DMS153 treated with DMSO at 0.1 percent for 48 hours (cell line): Measurements from ENCODE around the gene FAM229A.

Experiments used
- DNase-seq: peaks from one replicate; lab custom pipeline; 2025; ENCODE audit not compliant: unreplicated experiment; lab: John Stamatoyannopoulos, UW

Gene FAM229A

DNA sequence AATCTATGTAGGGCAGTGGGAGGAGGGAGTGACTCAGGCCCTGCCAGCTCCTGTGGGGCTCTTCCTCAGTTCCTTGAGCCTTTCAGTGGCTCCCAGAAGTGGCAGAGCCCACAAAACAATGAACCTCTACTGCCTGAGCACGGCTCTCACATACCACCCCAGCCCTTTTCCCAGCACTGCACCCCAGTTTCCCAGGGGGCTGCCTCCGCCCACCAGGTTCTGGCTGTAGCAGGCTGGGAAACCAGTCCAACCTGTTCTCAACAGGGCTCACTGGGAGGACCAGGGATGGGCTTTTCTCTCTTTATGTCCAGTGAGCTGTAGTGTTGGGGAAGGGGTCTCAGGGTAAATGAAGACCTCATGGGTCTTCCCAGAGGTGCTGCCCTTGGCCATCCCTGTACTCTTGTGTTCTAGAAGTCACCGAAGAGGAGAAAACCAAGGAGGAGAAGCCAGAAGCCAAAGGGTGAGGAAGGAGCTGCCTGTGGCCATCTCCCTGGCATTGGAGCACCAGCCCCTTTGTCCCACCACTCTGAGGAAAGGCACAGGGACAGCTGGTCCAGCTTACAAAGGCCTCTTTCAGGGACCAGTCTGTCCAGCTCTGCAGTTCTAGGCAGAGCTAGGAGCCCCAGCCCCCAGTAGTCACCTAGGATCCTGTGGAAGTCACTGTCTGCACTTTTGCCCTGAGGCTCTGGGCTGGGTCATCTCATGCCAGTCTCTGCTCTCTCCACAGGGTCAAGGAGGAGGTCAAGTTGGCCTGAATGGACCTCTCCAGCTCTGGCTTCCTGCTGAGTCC, 29.8 kb downstream of the FAM229A start:
- DNase-seq: no peak

DNA sequence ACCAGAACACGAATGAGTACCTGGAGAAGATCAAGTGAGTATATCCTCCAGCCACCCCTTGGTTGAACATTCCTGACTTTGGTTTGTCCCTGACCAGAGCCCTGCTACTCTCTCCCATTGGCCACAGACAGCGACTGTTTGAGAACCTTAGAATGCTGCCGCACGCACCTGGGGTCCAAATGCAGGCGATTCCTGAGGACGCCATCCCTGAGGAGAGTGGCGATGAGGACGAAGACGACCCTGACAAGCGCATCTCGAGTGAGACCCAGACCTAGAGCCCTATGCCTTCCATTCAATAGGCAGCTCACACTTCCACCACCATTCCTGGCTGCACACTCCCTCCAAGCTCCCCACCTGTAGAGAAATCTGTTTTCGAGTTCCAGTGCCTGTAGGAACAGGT, 30.7 kb downstream of the FAM229A start:
- DNase-seq: no peak

- no peak for DNase-seq
Observed at GRCh38 chr1:32330558-32331151, 31.6 kb downstream of the FAM229A start.

DNA sequence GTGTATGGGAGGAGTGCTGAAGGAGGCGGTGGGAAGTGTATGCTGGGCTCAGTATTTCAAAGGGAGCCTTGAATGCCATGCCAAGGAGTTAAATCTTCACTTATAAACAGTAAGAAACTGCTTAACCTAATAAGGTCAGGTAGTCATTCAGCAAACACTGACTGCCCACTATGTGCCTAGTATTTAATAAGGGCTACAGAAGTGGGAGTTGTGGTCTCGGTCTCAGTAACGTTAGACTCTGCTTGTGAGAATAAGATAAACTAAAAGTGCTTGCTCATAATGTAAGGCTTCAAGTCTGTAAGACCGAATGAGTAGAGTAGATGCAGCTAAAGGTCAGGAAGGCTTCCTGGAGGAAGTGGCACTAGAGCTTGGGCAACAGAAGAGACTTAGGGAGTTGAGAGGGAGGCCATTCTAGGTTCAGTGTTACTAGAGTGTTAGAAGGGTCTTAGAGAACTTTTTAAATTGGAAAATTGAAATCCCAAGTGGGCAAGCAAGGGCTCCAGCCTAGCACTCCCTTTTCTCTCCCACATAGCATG, 32.3 kb downstream of the FAM229A start:
- DNase-seq: no peak

DNA sequence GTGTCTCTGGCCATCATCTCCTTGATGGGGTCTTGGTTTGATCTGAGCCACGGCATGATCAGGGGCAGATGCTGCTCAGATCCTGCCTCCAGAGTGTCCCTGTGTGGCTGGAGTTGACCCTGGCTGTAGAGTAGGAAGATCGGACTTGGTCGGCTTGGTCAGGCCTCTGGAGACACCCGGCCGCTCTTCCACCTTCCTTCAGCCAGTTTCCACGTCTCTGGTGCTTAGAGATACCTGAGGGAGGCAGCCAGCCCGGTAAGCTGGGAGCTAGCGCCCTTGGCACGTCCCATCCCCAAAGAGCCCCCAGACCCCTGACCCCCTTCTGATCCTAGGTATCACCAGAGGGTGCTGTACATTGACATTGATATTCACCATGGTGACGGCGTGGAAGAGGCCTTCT, 35.1 kb downstream of the FAM229A start:
- no peak for DNase-seq

DNA sequence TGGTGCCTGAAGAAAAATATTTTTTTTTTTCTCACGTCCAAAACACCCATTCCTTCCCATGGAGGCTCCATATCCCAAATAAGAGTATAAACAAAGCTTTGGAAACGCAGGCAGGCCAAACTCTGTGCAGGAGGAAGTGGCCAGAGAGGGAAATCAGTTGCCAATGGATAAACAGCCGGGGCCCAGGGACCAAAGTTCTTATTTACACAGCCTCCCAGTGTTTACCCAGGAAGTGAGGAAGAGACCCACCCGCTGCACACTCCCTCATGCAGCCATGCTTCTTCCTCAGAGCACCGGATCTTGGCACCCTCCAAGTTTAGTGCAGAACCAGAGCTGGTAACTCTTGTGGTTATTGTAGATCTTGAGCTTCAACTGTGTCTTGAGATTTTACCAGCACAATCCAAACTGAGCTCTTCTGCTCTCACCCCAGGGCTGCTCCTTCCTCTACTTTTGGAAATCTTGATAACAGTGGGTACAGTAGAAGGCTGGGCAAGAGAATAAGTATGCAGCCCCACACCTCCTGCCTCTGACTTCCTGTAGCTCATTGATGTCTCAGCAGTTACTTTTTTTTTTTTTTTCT, 40.5 kb downstream of the FAM229A start:
- DNase-seq: no peak

DNA sequence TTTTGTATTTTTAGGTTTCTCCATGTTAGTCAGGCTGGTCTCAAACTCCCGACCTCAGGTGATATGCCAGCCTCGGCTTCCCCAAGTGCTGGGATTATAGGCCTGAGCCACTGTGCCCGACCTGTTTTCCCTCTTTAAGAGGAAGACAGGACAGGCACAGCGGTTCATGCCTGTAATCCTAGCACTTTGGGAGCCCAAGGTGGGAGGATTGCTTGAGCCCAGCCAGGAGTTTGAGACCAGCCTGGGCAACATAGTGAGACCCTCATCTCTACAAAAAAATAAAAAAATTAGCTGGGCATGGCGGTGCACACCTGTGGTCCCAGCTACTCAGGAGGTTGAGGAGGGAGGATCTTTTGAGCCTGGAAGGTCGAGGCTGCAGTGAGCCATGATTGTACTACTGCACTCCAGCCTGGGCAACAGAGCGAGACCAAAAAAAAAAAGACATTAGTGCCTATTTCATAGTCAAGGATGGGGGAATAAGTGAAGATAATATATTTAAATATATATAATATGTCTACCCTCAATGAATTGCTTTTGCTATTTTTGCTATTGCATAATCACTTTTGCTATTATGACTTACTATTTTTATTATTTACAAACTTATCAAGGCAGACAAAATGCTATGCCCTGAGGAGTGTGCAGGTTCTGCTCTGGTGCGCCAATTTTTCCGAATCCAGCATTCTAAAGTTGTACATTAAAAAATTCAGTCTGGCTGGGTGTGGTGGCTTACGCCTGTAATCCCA, 44.0 kb downstream of the FAM229A start:
- DNase-seq: no peak

DNA sequence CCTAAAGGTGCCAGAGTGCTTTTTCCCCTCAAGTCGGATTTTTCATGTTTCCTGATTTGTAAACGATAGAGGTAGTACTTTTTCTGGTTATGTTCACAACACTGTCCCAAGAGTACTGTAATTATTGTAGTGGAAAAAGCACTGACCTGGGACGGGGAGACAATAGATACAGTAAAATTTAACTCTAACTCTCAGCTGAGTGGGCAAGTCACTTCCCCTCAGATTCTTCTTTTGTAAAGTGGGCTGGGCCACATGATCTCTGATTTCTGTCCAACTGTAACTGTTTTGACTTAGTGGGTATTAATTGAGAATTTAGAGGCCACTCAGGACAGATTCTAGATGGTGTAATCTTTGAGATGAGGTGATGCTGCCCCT, 45.4 kb downstream of the FAM229A start:
- no peak for DNase-seq

DNA sequence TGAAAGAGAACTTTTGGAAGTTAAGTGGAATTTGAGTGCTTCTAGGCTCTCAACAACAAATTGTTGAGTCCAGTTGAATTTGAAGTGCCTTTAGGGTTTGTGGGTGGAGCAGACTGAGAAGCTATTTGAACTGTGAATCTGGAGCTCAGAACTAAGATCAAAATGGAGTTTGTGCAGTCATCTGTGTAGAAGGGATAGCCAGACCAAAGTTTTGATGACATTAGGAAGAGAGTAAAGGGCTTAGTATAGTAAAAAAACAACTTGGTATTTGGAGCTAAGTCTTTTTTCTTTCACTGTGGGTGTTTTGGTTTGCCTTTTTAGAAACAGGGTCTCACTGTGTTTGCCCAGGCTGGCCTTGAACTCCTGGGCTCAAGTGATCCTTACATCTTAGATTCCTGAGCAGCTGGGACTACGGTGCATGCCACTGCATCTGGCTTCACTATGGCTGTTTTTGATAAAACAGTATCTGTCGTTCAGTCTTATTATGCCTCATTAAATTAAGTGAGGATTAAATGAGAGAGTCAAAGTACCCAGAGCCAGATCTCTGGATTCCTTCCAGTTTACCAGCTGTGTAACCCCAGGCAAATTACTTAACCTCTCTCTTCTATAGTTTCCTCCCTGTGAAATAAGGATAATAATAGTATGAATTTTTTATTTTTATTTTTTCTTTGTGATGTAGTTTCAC, 50.4 kb downstream of the FAM229A start:
- no peak for DNase-seq
